NCI-H1930 (cell line): ENCODE measurements around the gene LY6G5B.

ENCODE experiments used
- DNase-seq, 2 experiments: peaks; one replicate each; lab custom pipeline; 2025; lab: John Stamatoyannopoulos, UW

Gene LY6G5B

GRCh38 chr6:31669676-31670075, at the start of gene LY6G5B:
Gene LY6G5B, plus strand, starts transcription at chr6:31669976. Its CDS starts 975 bp downstream, at chr6:31670951.
- no peak for DNase-seq

- DNase-seq, result peak; percentile 74 to 100
These were observed 49.0 kb upstream of the LY6G5B start, which contains the start of gene PRRC2A for GRCh38 chr6:31620586-31621319. Gene PRRC2A, plus strand, starts transcription at chr6:31620715. Its CDS starts 2,075 bp downstream, at chr6:31622790.

GRCh38 chr6:31621320-31621939, 48.3 kb upstream of the LY6G5B start:
- no peak for DNase-seq

- DNase-seq, result no peak
These were observed 47.8 kb upstream of the LY6G5B start for GRCh38 chr6:31621991-31622390.

- DNase-seq, result no peak
These were observed 47.1 kb upstream of the LY6G5B start for GRCh38 chr6:31622684-31623091.

GRCh38 chr6:31624070-31624469, 45.7 kb upstream of the LY6G5B start:
- DNase-seq, result no peak

GRCh38 chr6:31626952-31627351, 42.8 kb upstream of the LY6G5B start:
- DNase-seq, result no peak

GRCh38 chr6:31627690-31628287, 42.0 kb upstream of the LY6G5B start:
- DNase-seq, result no peak

- no peak for DNase-seq
These were observed 40.8 kb upstream of the LY6G5B start for GRCh38 chr6:31629014-31629413.

GRCh38 chr6:31630177-31630934, 39.4 kb upstream of the LY6G5B start:
- no peak for DNase-seq

- no peak for DNase-seq
These were observed 38.6 kb upstream of the LY6G5B start for GRCh38 chr6:31631209-31631608.

- DNase-seq, result no peak
These were observed 38.0 kb upstream of the LY6G5B start for GRCh38 chr6:31631681-31632278.

GRCh38 chr6:31632279-31632946, 37.4 kb upstream of the LY6G5B start:
- no peak for DNase-seq

GRCh38 chr6:31633447-31633846, 36.3 kb upstream of the LY6G5B start:
- no peak for DNase-seq

- no peak for DNase-seq
These were observed 35.6 kb upstream of the LY6G5B start for GRCh38 chr6:31634131-31634530.

GRCh38 chr6:31634969-31635575, 34.7 kb upstream of the LY6G5B start:
- no peak for DNase-seq

GRCh38 chr6:31636698-31637596, 32.8 kb upstream of the LY6G5B start:
- DNase-seq, result no peak

- DNase-seq, result no peak
These were observed 30.7 kb upstream of the LY6G5B start for GRCh38 chr6:31639043-31639442.

GRCh38 chr6:31639449-31639861, 30.3 kb upstream of the LY6G5B start:
- no peak for DNase-seq

- no peak for DNase-seq
These were observed 29.2 kb upstream of the LY6G5B start for GRCh38 chr6:31640612-31641011.
